HS-5 (cell line): ENCODE measurements around the gene ATRNL1.
"Not testable (repeated sequence)": the region's sequence is repeated elsewhere in the genome, so short reads cannot be mapped to it uniquely, and the experiment has no call there.

Experiments
- DNase-seq: peaks from one replicate; pipeline ENCODE4 v3.0.0-alpha.2; 2012; ENCODE audit warnings: low read depth

Gene ATRNL1

GRCh38 chr10:115219203-115219602 is 126.0 kb downstream of the ATRNL1 start:
- no peak for DNase-seq

- DNase-seq: no peak
Observed at GRCh38 chr10:115222039-115222438, 128.9 kb downstream of the ATRNL1 start.

GRCh38 chr10:115239761-115240160 is 146.6 kb downstream of the ATRNL1 start:
- DNase-seq: no peak

GRCh38 chr10:115250784-115251183 is 157.6 kb downstream of the ATRNL1 start:
- DNase-seq: no peak

GRCh38 chr10:115253765-115254164 is 160.6 kb downstream of the ATRNL1 start:
- DNase-seq: not testable (repeated sequence)

GRCh38 chr10:115272482-115272881 is 179.3 kb downstream of the ATRNL1 start:
- DNase-seq: no peak

GRCh38 chr10:115278294-115278693 is 185.1 kb downstream of the ATRNL1 start:
- DNase-seq: no peak

- DNase-seq: no peak
Observed at GRCh38 chr10:115295213-115295805, 202.1 kb downstream of the ATRNL1 start.

GRCh38 chr10:115300080-115300479 is 206.9 kb downstream of the ATRNL1 start:
- no peak for DNase-seq

GRCh38 chr10:115319669-115320068 is 226.5 kb downstream of the ATRNL1 start:
- not testable (repeated sequence) for DNase-seq

GRCh38 chr10:115321360-115321759 is 228.2 kb downstream of the ATRNL1 start:
- no peak for DNase-seq

- DNase-seq: no peak
Observed at GRCh38 chr10:115328331-115328730, 235.2 kb downstream of the ATRNL1 start.

GRCh38 chr10:115335366-115335765 is 242.2 kb downstream of the ATRNL1 start:
- peak; percentile 34 for DNase-seq

GRCh38 chr10:115355162-115355760 is 262.1 kb downstream of the ATRNL1 start:
- peak; percentile 29 for DNase-seq

GRCh38 chr10:115367920-115368319 is 274.8 kb downstream of the ATRNL1 start:
- DNase-seq: not testable (repeated sequence)

GRCh38 chr10:115379064-115379463 is 285.9 kb downstream of the ATRNL1 start:
- no peak for DNase-seq

- no peak for DNase-seq
Observed at GRCh38 chr10:115384665-115385064, 291.5 kb downstream of the ATRNL1 start.

- no peak for DNase-seq
Observed at GRCh38 chr10:115390607-115391006, 297.4 kb downstream of the ATRNL1 start.

- no peak for DNase-seq
Observed at GRCh38 chr10:115398026-115398425, 304.9 kb downstream of the ATRNL1 start.

- peak; percentile 76 for DNase-seq
Observed at GRCh38 chr10:115402699-115403098, 309.5 kb downstream of the ATRNL1 start.

GRCh38 chr10:115405838-115406237 is 312.7 kb downstream of the ATRNL1 start:
- not testable (repeated sequence) for DNase-seq

- DNase-seq: no peak
Observed at GRCh38 chr10:115409347-115409746, 316.2 kb downstream of the ATRNL1 start.

- peak; percentile 41 for DNase-seq
Observed at GRCh38 chr10:115417585-115418265, 324.6 kb downstream of the ATRNL1 start.
